Lower leg skin (tissue), 4 donors: ENCODE data around the gene GPATCH2. TPM values are rescaled to one million over a fixed set of nuclear protein-coding genes. Genes with fewer than 3 reads are reported as not detected.

Source experiments
- DNase-seq, 2 donors: peaks; one replicate each; pipeline ENCODE4 v3.0.0-alpha.2; 2019; ENCODE audit warnings: low spot score in 2 of 2
- H3K4me3 ChIP-seq: fragments of 200-600 bp; sonication (generic); 2 replicates; pipeline ENCODE4 v1.5.1; 2017; ENCODE audit warnings: mild to moderate bottlenecking, low read depth; ENCODE audit not compliant: poor library complexity, severe bottlenecking
- CTCF ChIP-seq, 3 donors: fragments of 450-650 bp; IDR thresholded peaks; one replicate each; pipeline ENCODE4 v1.5.1; 2016; ENCODE audit warnings: antibody characterized with exemption in 3 of 3, mild to moderate bottlenecking in 3 of 3, moderate library complexity in 2 of 3
- POLR2A ChIP-seq, 2 donors: fragments of 450-650 bp; IDR thresholded peaks; one replicate each; pipeline ENCODE4 v1.6.1; 2016 to 2017; ENCODE audit warnings: antibody characterized with exemption in 2 of 2, mild to moderate bottlenecking in 1 of 2, moderate library complexity in 1 of 2
- WGBS, 2 donors: methylation state at CpG; one replicate each; pipeline ENCODE4 v1.1.5; 2018; 5-methylcytosine and 5-hydroxymethylcytosine counted together
- intact Hi-C: fragments of 100-400 bp; cut with DNase I; formaldehyde crosslinking; loops from one replicate; pipeline ENCODE4 v1.15.0; 2023; ENCODE audit warnings: low total_unique reads
- total RNA-seq, 4 donors: library from RNA; depleted of rRNA; stranded (reverse); fragments of >200 nt; gene quantifications; one replicate each; pipeline ENCODE4 v1.1.0, GENCODE V29; 2016

GPATCH2 gene
- total RNA-seq, 4 donors from 2014 or later = 8.7 to 11.7 (median 9.2) TPM

- no peak for DNase-seq
- WGBS, 2 donors = 84 to 88% methylated on average over 2 of the region's 2 CpGs
- no peak for TF ChIP-seq CTCF (IDR thresholded peaks at IDR 0.05)
- TF ChIP-seq POLR2A (IDR thresholded peaks at IDR 0.05) = no peak
- H3K4me3 ChIP-seq = no peak overlapping the region
- intact Hi-C loops = no loop called here
Observed at GRCh38 chr1:217462159-217462558, 168.7 kb downstream of the GPATCH2 start.

GRCh38 chr1:217457016-217457415, 173.9 kb downstream of the GPATCH2 start:
- TF ChIP-seq CTCF (IDR thresholded peaks at IDR 0.05) = no peak
- TF ChIP-seq POLR2A (IDR thresholded peaks at IDR 0.05) = no peak
- H3K4me3 ChIP-seq = no peak overlapping the region
- intact Hi-C loops = no loop called here
- 63 to 73% methylated on average over 2 of the region's 2 CpGs for WGBS, 2 donors
- DNase-seq = no peak

GRCh38 chr1:217456261-217456660, 174.6 kb downstream of the GPATCH2 start:
- no peak for DNase-seq
- no peak overlapping the region for H3K4me3 ChIP-seq
- no peak for TF ChIP-seq CTCF (IDR thresholded peaks at IDR 0.05)
- TF ChIP-seq POLR2A (IDR thresholded peaks at IDR 0.05) = no peak
- intact Hi-C loops = no loop called here
- WGBS, 2 donors = 80 to 91% methylated on average over 2 of the region's 2 CpGs

GRCh38 chr1:217453816-217454215, 177.1 kb downstream of the GPATCH2 start:
- TF ChIP-seq CTCF (IDR thresholded peaks at IDR 0.05) (no peak), POLR2A (IDR thresholded peaks at IDR 0.05) (no peak)
- WGBS, 2 donors = 88 to 92% methylated on average over 4 of the region's 4 CpGs
- H3K4me3 ChIP-seq = no peak overlapping the region
- DNase-seq = no peak
- intact Hi-C loops = no loop called here

GRCh38 chr1:217449370-217449769, 181.5 kb downstream of the GPATCH2 start:
- intact Hi-C loops = no loop called here
- no peak overlapping the region for H3K4me3 ChIP-seq
- DNase-seq = no peak
- TF ChIP-seq POLR2A (IDR thresholded peaks at IDR 0.05) (no peak), CTCF (IDR thresholded peaks at IDR 0.05) (no peak)
- WGBS, 2 donors = 78 to 81% methylated on average over 6 of the region's 6 CpGs

GRCh38 chr1:217443845-217444244, 187.0 kb downstream of the GPATCH2 start:
- WGBS, 2 donors = 86 to 96% methylated on average over 2 of the region's 2 CpGs

More at GRCh38 chr1:217443845-217444244, 187.0 kb downstream of the GPATCH2 start:
- intact Hi-C loops = no loop called here
- no peak for DNase-seq
- H3K4me3 ChIP-seq = no peak overlapping the region
- no peak for TF ChIP-seq POLR2A (IDR thresholded peaks at IDR 0.05)
- TF ChIP-seq CTCF (IDR thresholded peaks at IDR 0.05) = no peak
